Measurements from ENCODE around the gene CD86. TPM values are rescaled to one million over a fixed set of nuclear protein-coding genes. Genes with fewer than 3 reads are reported as not detected.

CD86 gene
- total RNA-seq, 1 donor from 2014 or later: not detected

DNA sequence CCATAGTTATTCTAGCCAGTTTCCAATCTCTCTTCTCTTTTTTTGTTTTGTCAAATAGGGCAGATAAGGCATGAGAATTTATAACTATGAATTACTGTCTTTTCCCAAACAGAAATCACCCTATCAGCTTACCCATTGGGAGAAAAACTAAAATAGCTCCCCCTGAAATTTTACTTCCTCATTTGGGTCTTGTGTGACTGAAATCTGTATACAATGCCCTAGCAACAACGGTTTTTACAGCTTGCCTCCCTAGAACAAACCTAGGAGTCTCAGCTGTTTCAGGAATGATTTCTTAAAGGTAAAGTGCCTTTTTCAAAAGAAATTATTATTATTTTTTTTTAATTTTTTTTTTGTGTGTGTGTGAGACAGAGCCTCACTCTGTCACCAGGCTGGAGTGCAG, 56.8 kb downstream of the CD86 start:
- Histone ChIP-seq H3K4me3 (ENCODE audit: low read depth, low read length) (no peak overlapping the region), H3K27me3 (ENCODE audit: control insufficient read depth, insufficient read depth, low read length) (no peaks in the 10 kb centered on the region)
- DNase-seq (ENCODE audit: low read depth): no peak

GRCh38 chr3:122112754-122113153, 57.6 kb downstream of the CD86 start:
- TF ChIP-seq CTCF (IDR thresholded peaks at IDR 0.05; ENCODE audit: insufficient read depth, low read length, poor library complexity, severe bottlenecking): no peak
- H3K27me3 ChIP-seq (ENCODE audit: control insufficient read depth, insufficient read depth, low read length): no peaks in the 10 kb centered on the region

More for the DNA sequence above, 56.8 kb downstream of the CD86 start:
- TF ChIP-seq CTCF (IDR thresholded peaks at IDR 0.05; ENCODE audit: insufficient read depth, low read length, poor library complexity, severe bottlenecking): no peak
- no peaks in the 10 kb centered on the region for H3K36me3 ChIP-seq (ENCODE audit: control insufficient read depth, insufficient read depth, low read length)

GRCh38 chr3:122123850-122124249, 68.7 kb downstream of the CD86 start:
- peak; percentile 21 for DNase-seq (ENCODE audit: low read depth)
- Histone ChIP-seq H3K4me3 (ENCODE audit: low read depth, low read length) (no peak overlapping the region), H3K27me3 (ENCODE audit: control insufficient read depth, insufficient read depth, low read length) (no peaks in the 10 kb centered on the region), H3K36me3 (ENCODE audit: control insufficient read depth, insufficient read depth, low read length) (no peaks in the 10 kb centered on the region)
- no peak for TF ChIP-seq CTCF (IDR thresholded peaks at IDR 0.05; ENCODE audit: insufficient read depth, low read length, poor library complexity, severe bottlenecking)

More at GRCh38 chr3:122112754-122113153, 57.6 kb downstream of the CD86 start:
- no peak overlapping the region for H3K4me3 ChIP-seq (ENCODE audit: low read depth, low read length)
- no peaks in the 10 kb centered on the region for H3K36me3 ChIP-seq (ENCODE audit: control insufficient read depth, insufficient read depth, low read length)
- no peak for DNase-seq (ENCODE audit: low read depth)

- Histone ChIP-seq H3K36me3 (ENCODE audit: control insufficient read depth, insufficient read depth, low read length) (no peaks in the 10 kb centered on the region), H3K4me3 (ENCODE audit: low read depth, low read length) (no peak overlapping the region), H3K27me3 (ENCODE audit: control insufficient read depth, insufficient read depth, low read length) (no peaks in the 10 kb centered on the region)
- TF ChIP-seq CTCF (IDR thresholded peaks at IDR 0.05; ENCODE audit: insufficient read depth, low read length, poor library complexity, severe bottlenecking): no peak
- peak; percentile 32 for DNase-seq (ENCODE audit: low read depth)
These were observed 77.9 kb downstream of the CD86 start for GRCh38 chr3:122132949-122133540.

GRCh38 chr3:122146466-122146865, 91.3 kb downstream of the CD86 start:
- Histone ChIP-seq H3K36me3 (ENCODE audit: control insufficient read depth, insufficient read depth, low read length) (no peaks in the 10 kb centered on the region), H3K27me3 (ENCODE audit: control insufficient read depth, insufficient read depth, low read length) (no peaks in the 10 kb centered on the region), H3K4me3 (ENCODE audit: low read depth, low read length) (no peak overlapping the region)
- no peak for TF ChIP-seq CTCF (IDR thresholded peaks at IDR 0.05; ENCODE audit: insufficient read depth, low read length, poor library complexity, severe bottlenecking)
- DNase-seq (ENCODE audit: low read depth): peak; percentile 26

Data from kidney epithelial cell (primary cell).